NB4 (cell line): Measurements from ENCODE around the gene MAN1A1.

Source experiments
- DNase-seq: peaks from one replicate; pipeline ENCODE4 v3.0.0; 2010; ENCODE audit warnings: low read depth
- H3K4me3 ChIP-seq: one replicate; pipeline ENCODE4 v1.5.1; 2011; ENCODE audit warnings: mild to moderate bottlenecking, low read depth, low read length, moderate library complexity
- CTCF ChIP-seq: IDR thresholded peaks from one replicate; pipeline ENCODE4 v1.5.1; 2012; ENCODE audit warnings: low read depth, low read length
- MAX ChIP-seq: IDR thresholded peaks from 2 replicates; pipeline ENCODE4 v1.6.1; 2011; ENCODE audit warnings: low read depth, low read length
- MYC ChIP-seq: IDR thresholded peaks from 2 replicates; pipeline ENCODE4 v1.6.1; 2011; ENCODE audit warnings: low read depth, low read length
- POLR2A ChIP-seq: IDR thresholded peaks from 2 replicates; pipeline ENCODE4 v1.6.1; 2011; ENCODE audit warnings: mild to moderate bottlenecking; ENCODE audit not compliant: insufficient read length; ENCODE audit errors: extremely low read depth

MAN1A1 gene

GRCh38 chr6:119348748-119349360 is 707 bp downstream of the MAN1A1 start:
- DNase-seq: no peak
- H3K4me3 ChIP-seq: no peak overlapping the region
- TF ChIP-seq CTCF: no peak
- no peak for TF ChIP-seq POLR2A
- no peak for TF ChIP-seq MAX
- TF ChIP-seq MYC: no peak

GRCh38 chr6:119348096-119348747 is 1.3 kb downstream of the MAN1A1 start:
- no peak for DNase-seq
- TF ChIP-seq CTCF: no peak
- TF ChIP-seq POLR2A: no peak
- TF ChIP-seq MYC: no peak
- TF ChIP-seq MAX: no peak
- no peak overlapping the region for H3K4me3 ChIP-seq

GRCh38 chr6:119347466-119348095 is 2.0 kb downstream of the MAN1A1 start:
- peak; percentile 26 for DNase-seq
- TF ChIP-seq POLR2A (no peak), MAX (no peak), MYC (no peak), CTCF (no peak)
- H3K4me3 ChIP-seq: no peak overlapping the region

- no peak for DNase-seq
- TF ChIP-seq CTCF (no peak), POLR2A (no peak), MYC (no peak), MAX (no peak)
- no peak overlapping the region for H3K4me3 ChIP-seq
Measured at GRCh38 chr6:119346936-119347335, 2.6 kb downstream of the MAN1A1 start.

GRCh38 chr6:119346450-119346849 is 3.1 kb downstream of the MAN1A1 start:
- TF ChIP-seq MAX (no peak), POLR2A (no peak), CTCF (no peak), MYC (no peak)
- H3K4me3 ChIP-seq: no peak overlapping the region
- DNase-seq: no peak
